Small intestine (tissue), 7 donors: ENCODE data around the gene KRT73. TPM values are rescaled to one million over a fixed set of nuclear protein-coding genes. Genes with fewer than 3 reads are reported as not detected.

ENCODE experiments used
- DNase-seq, 2 donors: peaks; one replicate each; pipeline versions ENCODE4 v3.0.0 to v3.0.0-alpha.2; 2013
- FAIRE-seq: peaks from 2 replicates; lab custom pipeline; 2012; peaks lifted over from hg19 to GRCh38; lab: Jason Lieb, UNC
- H3K27ac ChIP-seq, 3 donors: one replicate each; pipeline ENCODE4 v1.5.1; 2013; ENCODE audit warnings: low read length in 2 of 3, mild to moderate bottlenecking in 2 of 3, control low read depth in 1 of 3, inconsistent platforms in 1 of 3, low read depth in 1 of 3, moderate library complexity in 1 of 3
- H3K27me3 ChIP-seq, 3 donors: one replicate each; pipeline ENCODE4 v1.6.1; 2013; ENCODE audit warnings: low read length in 3 of 3, inconsistent platforms in 1 of 3; ENCODE audit not compliant: control insufficient read depth in 3 of 3, insufficient read depth in 3 of 3
- H3K36me3 ChIP-seq, 3 donors: one replicate each; pipeline ENCODE4 v1.6.1; 2013; ENCODE audit warnings: low read length in 3 of 3, inconsistent platforms in 1 of 3, low read depth in 1 of 3, mild to moderate bottlenecking in 1 of 3, moderate library complexity in 1 of 3; ENCODE audit not compliant: control insufficient read depth in 3 of 3, insufficient read depth in 2 of 3
- H3K4me1 ChIP-seq, 3 donors: one replicate each; pipeline ENCODE4 v1.6.1; 2013; ENCODE audit warnings: low read length in 2 of 3, inconsistent platforms in 1 of 3, low read depth in 1 of 3, mild to moderate bottlenecking in 1 of 3, moderate library complexity in 1 of 3; ENCODE audit not compliant: control insufficient read depth in 3 of 3, insufficient read depth in 2 of 3
- H3K4me3 ChIP-seq, 3 donors: one replicate each; pipeline ENCODE4 v1.5.1; 2013; ENCODE audit warnings: low read length in 3 of 3, control low read depth in 1 of 3, inconsistent platforms in 1 of 3, low read depth in 1 of 3, mild to moderate bottlenecking in 1 of 3, moderate library complexity in 1 of 3
- H3K9me3 ChIP-seq, 2 donors: one replicate each; pipeline ENCODE4 v1.6.1; 2013; ENCODE audit warnings: low read depth in 1 of 2, low read length in 1 of 2; ENCODE audit not compliant: control insufficient read depth in 2 of 2, insufficient read depth in 1 of 2
- WGBS, 3 donors: extraction: QIAGEN DNeasy Blood & Tissue Kit; methylation state at CpG; one replicate each; pipeline ENCODE4 v1.1.7; 2013; 5-methylcytosine and 5-hydroxymethylcytosine counted together
- polyA plus RNA-seq, 4 donors: library from polyadenylated mRNA; stranded (reverse) in 3 of 4; unstranded in 1 of 4; fragments of 200-250 nt in 3 of 4; fragments of 120-200 nt in 1 of 4; gene quantifications; one replicate each; pipeline versions ENCODE4 v1.2.1 to v1.2.3, GENCODE V29; 2013
- donor health status: healthy with polysubstance abuse.
- donor health status: control.
- donor health status: control.
- donor health status: Bipolar disorder and iron deficiency.
- donor health status: healthy.

KRT73 gene
- polyA plus RNA-seq, 4 donors = 0.84 to 2.2 (median 1.4) TPM; not detected in 1

- no peak overlapping the region for H3K4me3 ChIP-seq
- no peak overlapping the region for H3K27ac ChIP-seq
- FAIRE-seq (no peak), DNase-seq (no peak)
- no peaks in the 10 kb centered on the region for H3K9me3 ChIP-seq
- no peaks in the 10 kb centered on the region for H3K36me3 ChIP-seq
- H3K27me3 ChIP-seq = peaks cover 0 to 25% (median 4%) of the 10 kb centered on the region in 3 donors
- H3K4me1 ChIP-seq = peaks cover 0 to 3% (median 0%) of the 10 kb centered on the region in 3 donors
- 80 to 87% (median 85%) methylated on average over 10 of the region's 10 CpGs for WGBS, 3 donors
These were observed 3.8 kb downstream of the KRT73 start for GRCh38 chr12:52614381-52615207.

- DNase-seq = no peak
- no peak overlapping the region for H3K4me3 ChIP-seq
- no peaks in the 10 kb centered on the region for H3K9me3 ChIP-seq
- no peaks in the 10 kb centered on the region for H3K36me3 ChIP-seq
- 90 to 95% (median 94%) methylated on average over 9 of the region's 9 CpGs for WGBS, 3 donors
- H3K27me3 ChIP-seq = peaks cover 0 to 20% (median 4%) of the 10 kb centered on the region in 3 donors
- H3K27ac ChIP-seq = no peak overlapping the region
- H3K4me1 ChIP-seq = peaks cover 0 to 3% (median 0%) of the 10 kb centered on the region in 3 donors
- FAIRE-seq = no peak
These were observed 4.9 kb downstream of the KRT73 start for GRCh38 chr12:52613384-52614030.

- FAIRE-seq = no peak
- no peak for DNase-seq
- Histone ChIP-seq H3K27me3 (peaks cover 0 to 28% (median 4%) of the 10 kb centered on the region in 3 donors), H3K9me3 (no peaks in the 10 kb centered on the region), H3K27ac (no peak overlapping the region), H3K4me3 (no peak overlapping the region), H3K36me3 (no peaks in the 10 kb centered on the region), H3K4me1 (peaks cover 0 to 3% (median 0%) of the 10 kb centered on the region in 3 donors)
- 81 to 86% (median 85%) methylated on average over 5 of the region's 5 CpGs for WGBS, 3 donors
These were observed 5.7 kb downstream of the KRT73 start for GRCh38 chr12:52612431-52613383.

- FAIRE-seq (no peak), DNase-seq (no peak)
- peaks cover 0 to 29% (median 4%) of the 10 kb centered on the region in 3 donors for H3K27me3 ChIP-seq
These were observed 7.3 kb downstream of the KRT73 start for GRCh38 chr12:52611080-52611468.

GRCh38 chr12:52608826-52609630 is 9.3 kb downstream of the KRT73 start:
- H3K4me3 ChIP-seq = no peak overlapping the region
- H3K27ac ChIP-seq = no peak overlapping the region
- H3K36me3 ChIP-seq = no peaks in the 10 kb centered on the region
- no peaks in the 10 kb centered on the region for H3K9me3 ChIP-seq
- FAIRE-seq (no peak), DNase-seq (no peak)
- peaks cover 0 to 25% (median 4%) of the 10 kb centered on the region in 3 donors for H3K27me3 ChIP-seq
- H3K4me1 ChIP-seq = no peaks in the 10 kb centered on the region
- WGBS, 3 donors = 75 to 77% (median 76%) methylated on average over 8 of the region's 8 CpGs

More at GRCh38 chr12:52611080-52611468, 7.3 kb downstream of the KRT73 start:
- H3K4me1 ChIP-seq = no peaks in the 10 kb centered on the region
- WGBS, 3 donors = 89 to 97% (median 92%) methylated on average over 6 of the region's 6 CpGs
- no peaks in the 10 kb centered on the region for H3K9me3 ChIP-seq
- H3K27ac ChIP-seq = no peak overlapping the region
- H3K4me3 ChIP-seq = no peak overlapping the region
- no peaks in the 10 kb centered on the region for H3K36me3 ChIP-seq

- 81 to 84% (median 81%) methylated on average over 6 of the region's 6 CpGs for WGBS, 3 donors
- H3K9me3 ChIP-seq = no peaks in the 10 kb centered on the region
- no peaks in the 10 kb centered on the region for H3K36me3 ChIP-seq
- no peak for DNase-seq
- H3K27me3 ChIP-seq = peaks cover 0 to 28% (median 4%) of the 10 kb centered on the region in 3 donors
- no peak overlapping the region for H3K27ac ChIP-seq
- no peak overlapping the region for H3K4me3 ChIP-seq
- H3K4me1 ChIP-seq = no peaks in the 10 kb centered on the region
- FAIRE-seq = no peak
These were observed 10.2 kb downstream of the KRT73 start for GRCh38 chr12:52608161-52608560.

GRCh38 chr12:52607314-52607713 is 11.0 kb downstream of the KRT73 start:
- H3K9me3 ChIP-seq = no peaks in the 10 kb centered on the region
- peaks cover 0 to 35% (median 4%) of the 10 kb centered on the region in 3 donors for H3K27me3 ChIP-seq
- no peak for DNase-seq
- H3K4me1 ChIP-seq = no peaks in the 10 kb centered on the region
- H3K36me3 ChIP-seq = no peaks in the 10 kb centered on the region
- WGBS, 3 donors = 58 to 73% (median 67%) methylated on average over 1 of the region's 1 CpG
- H3K4me3 ChIP-seq = no peak overlapping the region
- FAIRE-seq = no peak
- no peak overlapping the region for H3K27ac ChIP-seq
